T-helper 22 cell (primary cell): ENCODE data around the gene DIPK1A.

Source experiments
- DNase-seq: peaks from one replicate; pipeline ENCODE4 v3.0.0-alpha.2; 2020; ENCODE audit warnings: low read depth

Gene DIPK1A

DNA sequence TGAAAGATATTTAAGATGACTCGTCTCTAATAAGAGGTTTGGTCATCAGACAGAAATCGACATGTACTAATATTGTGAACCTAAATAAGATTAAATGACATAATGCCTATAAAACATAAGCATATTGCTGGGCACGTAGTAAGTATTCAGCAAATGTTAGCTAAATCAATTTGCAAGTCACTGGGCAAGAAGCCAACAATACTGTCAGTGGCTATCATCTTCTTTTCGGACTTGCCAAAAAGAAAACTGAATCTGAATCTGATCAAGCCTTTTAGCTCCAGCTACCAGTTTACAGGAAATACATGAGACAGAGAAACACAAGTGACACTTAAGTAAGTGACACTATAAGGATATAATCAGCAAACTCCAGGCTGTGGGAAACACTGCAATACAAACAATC, 83.5 kb downstream of the DIPK1A start:
- DNase-seq: no peak

DNA sequence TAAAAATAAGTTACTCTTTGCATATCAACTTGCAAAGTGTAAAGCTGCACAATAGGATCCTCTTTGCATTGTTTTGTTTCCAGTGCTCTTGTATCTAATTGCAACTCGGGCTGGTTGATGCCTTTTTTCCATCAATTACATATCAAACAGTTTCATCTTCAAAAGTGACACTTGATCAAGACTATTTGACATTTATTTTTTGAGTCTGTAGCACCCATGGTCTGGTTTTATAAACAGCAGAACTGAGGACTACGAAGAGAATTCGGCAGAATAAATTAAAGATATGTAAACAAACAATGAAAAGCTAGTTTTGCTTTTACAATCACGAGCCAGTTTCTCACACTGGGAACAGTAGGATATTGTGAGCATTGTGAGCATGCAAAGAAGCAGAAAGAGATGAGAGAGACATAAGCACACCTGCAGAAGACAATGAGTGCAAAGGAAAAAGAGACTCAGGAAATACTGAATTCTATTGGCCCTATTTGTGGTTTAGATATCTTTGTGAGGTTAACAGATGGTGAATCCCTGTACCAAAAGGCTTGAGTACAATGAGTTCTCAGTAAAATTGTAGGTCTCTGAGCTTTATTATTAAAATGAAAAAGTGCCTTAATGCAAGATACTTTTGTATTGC, 84.1 kb downstream of the DIPK1A start:
- DNase-seq: no peak

- no peak for DNase-seq
Measured at GRCh38 chr1:92876351-92876750, 84.9 kb downstream of the DIPK1A start.

DNA sequence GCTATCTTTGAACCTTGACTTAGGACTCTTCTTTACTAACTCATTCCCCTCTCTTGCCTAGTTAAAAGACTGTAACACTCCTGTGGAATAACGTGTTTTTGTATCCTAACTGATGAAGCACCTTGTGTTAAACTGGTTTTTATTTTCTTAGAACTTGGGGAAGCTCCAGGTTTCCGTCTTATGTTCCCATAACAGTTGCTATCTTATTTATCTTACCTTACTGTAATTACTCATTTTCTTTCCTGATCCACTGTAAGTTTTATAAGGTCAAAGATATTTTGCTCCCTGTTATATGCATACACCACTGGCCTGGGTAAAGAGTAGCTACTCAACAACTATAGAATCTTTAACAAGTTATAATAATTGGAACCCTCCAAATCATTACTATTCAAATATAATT, 86.3 kb downstream of the DIPK1A start:
- no peak for DNase-seq

GRCh38 chr1:92872719-92873118, 88.5 kb downstream of the DIPK1A start:
- DNase-seq: no peak

DNA sequence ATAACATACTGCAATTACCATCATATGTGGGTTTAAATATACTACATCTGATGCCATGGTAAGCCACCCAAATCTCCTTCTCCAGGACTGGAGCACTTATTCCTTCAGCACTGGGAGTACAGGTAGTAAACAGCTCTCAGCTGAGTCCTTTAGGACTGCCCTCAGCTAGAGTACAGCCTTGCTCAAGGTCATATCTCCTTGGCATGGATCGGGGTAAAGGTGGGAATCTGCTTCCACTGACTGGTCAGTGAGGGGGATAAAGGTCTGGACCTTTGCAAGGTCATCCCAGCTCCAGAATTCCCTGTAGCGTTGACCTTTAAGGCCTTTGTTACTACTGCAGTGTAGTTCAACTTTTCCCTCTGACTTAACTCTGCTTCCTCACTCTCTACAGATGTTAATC, 90.7 kb downstream of the DIPK1A start:
- no peak for DNase-seq

DNA sequence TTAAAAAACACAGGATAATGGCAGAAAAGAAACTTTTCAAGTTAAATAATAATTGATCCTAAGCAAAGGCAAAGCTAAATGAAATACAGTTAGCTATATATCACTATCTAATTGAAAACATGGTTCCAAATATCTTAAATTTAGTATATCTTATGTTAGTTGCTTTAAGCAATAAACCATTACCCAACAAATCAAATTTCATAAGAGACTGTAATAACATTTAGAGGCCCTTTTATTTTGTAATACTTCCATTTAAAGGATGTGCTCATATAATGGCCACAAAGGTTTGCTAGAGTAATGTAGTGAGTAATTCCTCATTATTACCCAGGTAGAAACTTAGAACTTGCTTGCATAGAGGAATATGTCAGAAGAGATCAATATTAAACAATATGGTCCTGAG, 97.1 kb downstream of the DIPK1A start:
- no peak for DNase-seq

DNA sequence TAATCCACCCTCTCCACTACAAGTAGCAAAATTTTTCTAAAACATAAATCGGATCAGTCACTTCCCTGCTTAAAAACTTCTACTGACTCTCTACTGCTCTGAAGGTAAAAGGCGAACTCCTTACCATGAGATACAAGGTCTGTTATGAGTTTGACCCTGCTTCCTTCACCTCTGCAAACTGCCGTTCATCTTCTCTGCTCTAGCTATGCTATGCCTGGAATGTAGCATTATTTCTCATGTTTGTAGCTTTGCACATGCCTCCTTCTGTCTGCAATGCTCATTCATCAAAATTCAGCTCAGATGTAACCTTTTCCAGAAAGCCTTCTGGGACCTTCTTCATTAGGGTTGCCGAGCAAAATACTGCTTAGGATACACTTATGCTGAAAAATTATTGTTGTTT, 98.7 kb downstream of the DIPK1A start:
- DNase-seq: no peak

DNA sequence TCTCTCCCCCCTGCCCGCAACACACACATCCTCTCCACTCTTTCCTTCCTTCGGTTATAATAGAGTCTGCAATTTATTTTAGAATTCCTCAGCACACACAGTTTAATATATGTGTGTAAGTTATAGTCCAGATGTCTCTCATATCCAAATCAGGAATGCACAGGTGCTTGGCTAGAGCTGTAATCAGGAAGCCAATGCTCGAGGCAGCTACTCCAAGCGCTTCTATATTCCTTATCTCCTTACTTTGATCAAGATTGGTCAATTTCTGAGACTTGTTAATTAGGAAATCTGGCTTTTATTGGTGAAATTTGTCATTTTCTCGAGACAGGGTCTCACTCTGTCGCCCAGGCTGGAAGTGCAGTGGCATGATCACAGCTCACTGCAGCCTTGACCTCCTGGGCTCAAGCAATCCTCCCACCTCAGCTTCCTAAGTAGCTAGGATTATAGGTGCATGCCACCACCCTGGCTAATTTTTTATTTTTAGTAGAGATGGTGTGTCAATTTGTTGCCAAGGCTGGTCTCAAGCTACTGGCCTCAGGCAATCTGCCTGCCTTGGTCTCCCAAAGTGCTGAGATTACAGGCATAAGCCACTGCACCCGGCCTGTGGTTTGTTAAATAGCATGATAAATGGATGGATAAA, 101.7 kb downstream of the DIPK1A start:
- DNase-seq: no peak

GRCh38 chr1:92858564-92859399, 102.5 kb downstream of the DIPK1A start:
- peak; percentile 17 for DNase-seq

- no peak for DNase-seq
Measured at GRCh38 chr1:92857817-92858216, 103.4 kb downstream of the DIPK1A start.

DNA sequence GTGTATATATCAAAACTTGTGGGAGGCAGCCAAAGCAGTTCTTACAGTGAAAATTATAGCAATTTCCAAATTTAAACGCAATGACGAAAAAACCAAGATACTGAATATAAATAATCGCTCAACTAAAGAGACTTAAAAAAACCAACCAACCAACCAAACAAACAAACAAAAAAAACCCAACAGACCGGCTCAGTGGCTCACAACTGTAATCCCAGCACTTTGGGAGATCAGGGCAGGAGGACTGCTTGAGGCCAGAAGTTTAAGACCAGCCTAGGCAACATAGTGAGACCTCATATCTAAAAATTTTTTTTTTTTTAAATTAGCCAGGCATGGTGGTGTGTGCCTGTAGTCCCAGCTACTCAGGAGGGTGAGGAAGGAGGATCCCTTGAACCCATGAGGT, 106.0 kb downstream of the DIPK1A start:
- DNase-seq: no peak

- DNase-seq: no peak
Measured at GRCh38 chr1:92854101-92854785, 107.0 kb downstream of the DIPK1A start.

DNA sequence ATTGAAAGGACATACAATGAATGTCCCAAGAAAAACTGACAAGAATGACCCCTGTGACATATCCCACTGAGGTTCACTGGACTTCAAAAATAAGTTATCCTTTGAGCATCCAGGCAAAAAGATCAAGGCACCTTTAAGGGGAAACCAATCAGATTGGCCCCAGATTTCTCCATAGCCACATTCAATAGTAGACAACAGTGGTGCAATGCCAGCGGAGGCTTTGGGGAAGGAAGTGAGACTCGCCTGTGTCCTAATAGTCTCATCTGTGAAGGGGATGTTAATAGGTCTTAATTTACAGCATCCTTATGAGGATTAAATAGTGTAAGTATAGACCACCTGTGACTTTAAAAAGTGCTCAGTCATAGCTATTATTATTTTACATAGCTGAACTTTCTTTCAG, 108.0 kb downstream of the DIPK1A start:
- DNase-seq: no peak

DNA sequence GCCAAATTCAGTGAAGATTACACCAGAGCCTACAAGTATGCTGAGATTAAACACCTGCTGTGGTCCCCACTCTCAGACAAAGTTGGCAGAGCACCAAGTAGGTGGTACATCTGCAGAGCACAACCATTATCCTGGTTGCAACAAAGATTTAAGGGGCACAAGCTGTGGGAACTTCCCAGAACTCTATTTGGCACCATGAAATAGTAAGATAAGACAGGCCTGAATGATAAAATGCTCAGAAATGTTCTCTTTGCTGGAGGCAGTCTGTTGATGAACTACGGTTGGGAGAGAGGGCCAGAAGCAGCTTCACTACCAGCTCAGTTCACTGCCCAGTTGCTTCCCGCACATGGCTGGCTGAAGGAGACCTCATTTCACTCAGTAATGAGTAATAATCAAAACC, 109.5 kb downstream of the DIPK1A start:
- no peak for DNase-seq

DNA sequence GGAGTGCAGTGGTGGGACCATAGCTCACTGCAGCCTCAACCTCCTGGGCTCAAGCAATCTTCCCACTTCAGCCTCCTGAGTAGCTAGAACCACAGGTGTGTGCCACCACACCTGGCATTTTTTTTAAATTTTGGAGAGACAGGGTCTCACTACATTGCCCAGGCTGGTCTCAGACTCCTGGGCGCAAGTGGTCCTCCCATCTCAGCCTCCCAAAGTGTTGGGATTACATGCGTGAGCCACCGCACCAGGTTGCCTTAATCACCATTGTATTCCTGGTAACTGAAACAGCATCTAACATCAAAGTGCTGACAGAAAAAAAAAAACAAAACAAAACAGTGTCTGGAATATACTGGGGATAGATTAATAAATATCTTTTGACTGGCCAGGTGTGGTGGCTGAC, 111.2 kb downstream of the DIPK1A start:
- no peak for DNase-seq

DNA sequence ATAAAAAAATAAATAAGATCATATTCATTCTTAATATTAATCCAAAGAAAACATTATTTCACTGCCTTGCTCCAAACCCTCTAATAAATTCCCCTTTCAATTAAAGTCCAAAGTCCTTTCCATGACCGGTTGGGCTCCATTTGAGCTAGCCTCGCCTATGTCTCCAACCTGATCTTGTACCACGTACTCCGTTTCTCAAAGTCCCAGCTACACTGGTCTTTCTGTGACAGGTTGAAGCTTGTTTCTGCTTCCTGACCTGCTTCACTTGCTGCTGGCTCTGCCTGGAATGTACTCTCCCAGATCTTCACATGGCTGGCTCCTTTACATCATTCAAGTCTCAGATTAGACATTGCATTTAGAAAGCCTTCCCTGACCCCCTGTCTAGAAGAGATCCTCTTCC, 113.1 kb downstream of the DIPK1A start:
- no peak for DNase-seq

GRCh38 chr1:92845908-92846307, 115.4 kb downstream of the DIPK1A start:
- DNase-seq: no peak

DNA sequence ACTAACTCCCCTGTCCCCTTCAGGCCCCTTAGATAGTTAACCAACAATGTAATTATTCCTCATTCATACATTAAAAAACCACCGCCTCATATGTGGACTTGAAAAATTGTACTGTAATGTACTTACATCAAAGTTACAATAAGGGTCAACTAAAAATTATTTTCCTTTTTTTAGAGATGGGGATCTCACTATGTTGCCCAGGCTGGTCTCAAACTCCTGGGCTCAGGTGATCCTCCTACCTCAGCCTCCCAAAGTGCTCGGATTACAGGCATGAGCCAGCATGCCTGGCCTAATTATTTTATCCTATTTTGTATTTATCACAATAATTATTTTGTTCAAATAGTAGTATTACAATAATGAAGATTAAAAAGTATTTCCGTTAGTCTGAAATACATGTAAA, 116.8 kb downstream of the DIPK1A start:
- no peak for DNase-seq

DNA sequence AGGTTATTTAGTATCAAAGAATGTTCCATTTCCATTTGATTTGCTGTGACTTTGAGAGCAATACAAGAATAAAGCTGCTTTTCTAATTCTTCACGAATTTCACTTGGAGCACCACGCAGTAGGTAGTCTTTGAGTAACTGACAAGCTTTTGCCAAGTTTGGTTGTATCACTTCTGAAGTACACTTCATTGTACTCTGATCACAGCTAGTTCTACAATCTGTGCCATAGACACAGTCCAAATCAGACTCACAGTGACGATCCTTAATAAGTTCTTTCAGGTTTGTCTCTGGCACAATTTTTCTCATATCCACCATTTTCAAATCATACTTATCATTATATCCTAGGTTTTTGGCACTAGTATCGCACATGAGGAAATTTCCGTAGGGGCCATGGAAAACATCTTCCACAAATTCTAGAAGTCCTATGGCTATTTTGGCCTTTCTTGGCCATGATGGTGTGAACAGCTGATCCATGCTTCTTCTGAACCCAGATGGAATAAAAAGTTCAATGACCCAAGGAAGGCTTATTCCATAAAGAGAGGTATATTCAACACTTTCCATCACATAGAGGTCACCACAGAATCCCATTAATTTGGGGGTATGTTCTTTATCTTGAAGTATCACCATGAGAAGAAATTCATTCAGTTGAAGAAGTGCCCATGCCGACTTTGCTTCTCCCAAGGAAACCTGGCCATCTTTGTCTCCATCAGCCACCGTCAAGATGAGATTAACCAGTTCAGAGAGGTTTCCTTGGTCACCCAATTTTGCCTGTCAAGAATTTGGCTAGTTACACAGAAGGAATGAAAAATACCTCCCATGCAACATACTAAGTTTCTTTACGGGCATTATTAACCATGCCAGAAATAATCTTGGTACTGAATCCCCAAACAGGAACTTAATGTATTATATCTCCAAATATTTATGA, 117.6 kb downstream of the DIPK1A start:
- no peak for DNase-seq

GRCh38 chr1:92843046-92843423, 118.2 kb downstream of the DIPK1A start:
- no peak for DNase-seq
